Lower lobe of right lung (tissue), 2 donors: ENCODE data around the gene REEP3. TPM values are rescaled to one million over a fixed set of nuclear protein-coding genes. Genes with fewer than 3 reads are reported as not detected.

ENCODE experiments used
- ATAC-seq, 2 donors: fragments of 200-7000 bp; cut with Tn5 transposase; one replicate each; pipeline ENCODE4 v1.9.1; 2020 to 2022; ENCODE audit warnings: mild to moderate bottlenecking in 2 of 2, moderate library complexity in 2 of 2
- DNase-seq: peaks from one replicate; pipeline ENCODE4 v3.0.0-alpha.2; 2020
- H3K27ac ChIP-seq: fragments of 200-600 bp; one replicate; pipeline ENCODE4 v1.8.0; 2022
- H3K27me3 ChIP-seq: fragments of 200-600 bp; one replicate; pipeline ENCODE4 v1.8.0; 2022; ENCODE audit warnings: low read depth
- H3K36me3 ChIP-seq: fragments of 200-600 bp; one replicate; pipeline ENCODE4 v1.8.0; 2022; ENCODE audit warnings: mild to moderate bottlenecking
- H3K4me1 ChIP-seq: fragments of 200-600 bp; one replicate; pipeline ENCODE4 v1.8.0; 2022
- H3K4me3 ChIP-seq: fragments of 200-600 bp; one replicate; pipeline ENCODE4 v1.8.0; 2022; ENCODE audit warnings: mild to moderate bottlenecking
- H3K9me3 ChIP-seq: fragments of 200-600 bp; one replicate; pipeline ENCODE4 v1.8.0; 2022
- intact Hi-C: fragments of 100-400 bp; cut with DNase I; formaldehyde crosslinking; loops from one replicate; pipeline ENCODE4 v1.11.0; 2022
- total RNA-seq: library from RNA; stranded (reverse); fragmentation: NEBNext Ultra II Directional; extraction: Animal tissue kit (Norgen Biotek cat#: 25700); gene quantifications from one replicate; pipeline ENCODE4 v1.2.1, GENCODE V29; 2021
- TF ChIP-seq, protein P1 (sequence below): fragments of 200-600 bp; IDR thresholded peaks from one replicate; pipeline ENCODE4 v1.8.0; 2022; ENCODE audit warnings: antibody characterized with exemption, mild to moderate bottlenecking
- donor health status: DM: no; HTN: yes; CAD: no; lungs with severe emphysema.

Gene REEP3
- total RNA-seq, 1 donor from 2014 or later = 50.9 TPM

DNA sequence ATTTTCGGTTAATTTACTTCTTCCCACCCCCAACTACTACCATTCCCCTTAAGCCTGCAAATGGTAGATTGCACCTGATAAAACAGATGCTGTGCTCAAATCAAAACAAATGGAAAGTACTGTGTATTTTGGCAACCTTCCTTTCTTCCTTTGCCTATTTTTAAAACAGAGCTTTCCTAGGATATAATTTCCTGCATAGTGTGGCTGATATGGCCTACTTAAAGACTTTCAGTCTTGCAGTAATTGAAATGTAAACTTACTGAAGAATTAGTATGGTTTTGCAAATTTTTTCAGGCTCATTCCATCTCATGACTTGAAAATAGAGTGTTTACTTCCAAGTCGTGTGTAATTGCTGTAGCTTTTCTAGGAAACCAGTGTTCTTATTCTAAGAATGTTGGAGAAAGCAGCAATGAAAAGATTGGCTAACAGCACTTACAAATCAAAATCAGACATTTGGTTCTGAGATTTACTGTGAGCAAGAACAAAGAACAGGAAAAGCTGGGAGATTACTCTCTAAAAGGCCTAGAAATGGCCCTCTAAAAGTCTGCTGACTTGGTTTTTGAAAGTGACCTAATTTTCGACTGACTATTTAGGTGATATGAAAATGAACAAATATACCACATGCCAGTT is 52.0 kb downstream of the REEP3 start:
- Histone ChIP-seq H3K36me3 (peaks cover 7% of the 10 kb centered on the region), H3K4me3 (no peak overlapping the region), H3K27ac (peak overlapping the region; percentile 54), H3K9me3 (no peaks in the 10 kb centered on the region), H3K27me3 (no peaks in the 10 kb centered on the region), H3K4me1 (peaks cover 28% of the 10 kb centered on the region)
- TF ChIP-seq, protein P1, sequence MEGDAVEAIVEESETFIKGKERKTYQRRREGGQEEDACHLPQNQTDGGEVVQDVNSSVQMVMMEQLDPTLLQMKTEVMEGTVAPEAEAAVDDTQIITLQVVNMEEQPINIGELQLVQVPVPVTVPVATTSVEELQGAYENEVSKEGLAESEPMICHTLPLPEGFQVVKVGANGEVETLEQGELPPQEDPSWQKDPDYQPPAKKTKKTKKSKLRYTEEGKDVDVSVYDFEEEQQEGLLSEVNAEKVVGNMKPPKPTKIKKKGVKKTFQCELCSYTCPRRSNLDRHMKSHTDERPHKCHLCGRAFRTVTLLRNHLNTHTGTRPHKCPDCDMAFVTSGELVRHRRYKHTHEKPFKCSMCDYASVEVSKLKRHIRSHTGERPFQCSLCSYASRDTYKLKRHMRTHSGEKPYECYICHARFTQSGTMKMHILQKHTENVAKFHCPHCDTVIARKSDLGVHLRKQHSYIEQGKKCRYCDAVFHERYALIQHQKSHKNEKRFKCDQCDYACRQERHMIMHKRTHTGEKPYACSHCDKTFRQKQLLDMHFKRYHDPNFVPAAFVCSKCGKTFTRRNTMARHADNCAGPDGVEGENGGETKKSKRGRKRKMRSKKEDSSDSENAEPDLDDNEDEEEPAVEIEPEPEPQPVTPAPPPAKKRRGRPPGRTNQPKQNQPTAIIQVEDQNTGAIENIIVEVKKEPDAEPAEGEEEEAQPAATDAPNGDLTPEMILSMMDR = no peak
- no peak for DNase-seq
- intact Hi-C loops = no loop called here
- peak; percentile 32 to 64 for ATAC-seq

DNA sequence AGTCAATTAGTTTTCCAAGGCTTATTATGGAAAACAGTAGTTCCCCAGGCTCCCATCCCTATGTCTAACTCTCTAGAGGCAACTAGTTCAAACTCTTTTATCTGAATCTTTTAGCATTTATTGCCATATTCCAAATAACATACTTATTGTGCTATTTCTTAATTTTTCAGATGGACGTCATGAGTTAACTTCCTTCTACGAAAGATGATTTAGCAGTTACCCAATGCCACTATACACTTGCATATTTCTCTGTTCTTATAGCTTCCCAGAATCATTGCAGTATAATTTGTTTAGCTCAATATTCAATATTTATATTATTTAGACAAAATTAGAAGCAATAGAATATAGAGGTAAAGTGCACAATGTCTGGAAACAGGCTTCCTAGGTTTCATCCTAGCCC is 52.8 kb downstream of the REEP3 start:
- TF ChIP-seq, protein P1 = no peak
- Histone ChIP-seq H3K27ac (peak overlapping the region; percentile 54), H3K4me1 (peaks cover 28% of the 10 kb centered on the region), H3K27me3 (no peaks in the 10 kb centered on the region), H3K36me3 (peaks cover 1% of the 10 kb centered on the region), H3K9me3 (no peaks in the 10 kb centered on the region), H3K4me3 (no peak overlapping the region)
- DNase-seq (no peak), ATAC-seq (peak in 1 of 2 donors; percentile 34)
- intact Hi-C loops = no loop called here

DNA sequence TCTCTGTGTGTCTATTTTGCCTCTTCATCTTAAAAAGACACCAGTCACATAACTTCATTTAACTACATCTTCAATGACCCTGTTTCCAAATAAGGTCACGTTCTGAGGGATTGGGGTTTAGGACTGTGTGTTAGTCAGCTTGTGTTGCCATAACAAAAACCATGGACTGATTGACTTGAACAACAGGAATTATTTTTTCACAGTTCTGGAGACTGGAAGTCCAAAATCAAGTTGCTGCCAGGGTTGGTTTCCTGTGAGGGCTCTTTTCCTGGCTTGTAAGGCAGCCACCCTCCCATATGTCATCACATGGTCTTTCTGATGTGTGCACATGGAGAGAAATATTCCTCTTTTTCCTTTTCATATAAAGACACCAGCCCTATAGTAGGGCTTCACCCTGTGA is 55.3 kb downstream of the REEP3 start:
- Histone ChIP-seq H3K4me1 (peaks cover 38% of the 10 kb centered on the region), H3K4me3 (no peak overlapping the region), H3K27ac (no peak overlapping the region), H3K9me3 (no peaks in the 10 kb centered on the region), H3K27me3 (no peaks in the 10 kb centered on the region), H3K36me3 (no peaks in the 10 kb centered on the region)
- intact Hi-C loops = no loop called here
- TF ChIP-seq, protein P1 = no peak
- no peak for DNase-seq
- ATAC-seq = no peak

DNA sequence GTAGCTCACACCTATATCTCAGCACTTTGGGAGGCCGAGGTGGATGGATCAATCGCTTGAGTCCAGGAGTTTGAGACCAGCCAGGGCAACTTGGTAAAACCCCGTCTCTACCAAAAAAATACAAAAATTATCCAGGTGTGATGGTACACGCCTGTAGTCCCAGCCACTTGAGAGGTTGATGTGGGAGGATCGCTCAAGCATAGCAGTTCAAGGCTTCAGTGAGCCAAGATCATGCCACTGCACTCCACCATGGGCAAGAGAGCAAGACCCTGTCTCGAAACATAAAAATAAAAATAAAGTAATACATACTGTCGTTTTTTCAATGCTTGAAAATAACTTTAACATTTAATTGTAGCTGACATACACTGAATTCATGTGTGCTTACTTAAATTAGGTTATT is 57.3 kb downstream of the REEP3 start:
- Histone ChIP-seq H3K36me3 (no peaks in the 10 kb centered on the region), H3K4me1 (peaks cover 30% of the 10 kb centered on the region), H3K4me3 (no peak overlapping the region), H3K27ac (no peak overlapping the region), H3K27me3 (no peaks in the 10 kb centered on the region), H3K9me3 (no peaks in the 10 kb centered on the region)
- TF ChIP-seq, protein P1 = no peak
- ATAC-seq = no peak
- intact Hi-C loops = no loop called here
- no peak for DNase-seq

DNA sequence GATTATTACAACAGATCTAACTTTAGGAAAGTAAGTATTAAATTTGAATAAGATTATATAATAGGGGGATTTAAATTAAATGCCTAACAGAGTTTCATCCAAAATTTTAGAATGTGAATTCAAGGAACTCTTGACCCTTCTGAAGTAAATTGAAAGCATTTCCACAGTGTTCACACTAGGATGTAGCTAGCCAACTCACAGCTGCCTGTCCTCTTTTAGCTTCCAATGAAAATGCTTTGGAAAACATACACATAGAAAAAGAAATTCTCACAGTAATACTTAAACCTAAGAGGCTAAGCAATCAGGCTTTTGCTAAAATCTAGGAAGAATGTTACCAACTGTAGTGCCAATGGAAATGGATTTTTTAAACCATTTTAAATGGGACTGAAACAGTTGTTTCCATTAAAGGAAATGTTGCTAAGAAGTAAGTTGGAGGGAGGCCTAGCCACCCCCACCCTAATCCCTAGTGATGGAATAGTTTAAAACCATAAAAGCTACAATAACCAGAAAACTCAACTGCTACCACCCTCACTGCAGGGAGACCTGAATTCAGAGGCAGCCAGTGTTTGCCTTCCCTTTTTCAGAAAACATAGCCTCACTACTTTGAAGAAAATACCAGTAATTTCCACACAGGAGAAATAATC is 58.3 kb downstream of the REEP3 start:
- ATAC-seq (no peak), DNase-seq (no peak)
- no peak overlapping the region for H3K27ac ChIP-seq
- peaks cover 26% of the 10 kb centered on the region for H3K4me1 ChIP-seq
- intact Hi-C loops = no loop called here
- no peaks in the 10 kb centered on the region for H3K9me3 ChIP-seq
- TF ChIP-seq, protein P1 = no peak
- no peak overlapping the region for H3K4me3 ChIP-seq
- H3K27me3 ChIP-seq = no peaks in the 10 kb centered on the region
- H3K36me3 ChIP-seq = no peaks in the 10 kb centered on the region
